ENCODE measurements around the gene TESK1. TPM values are rescaled to one million over a fixed set of nuclear protein-coding genes. Genes with fewer than 3 reads are reported as not detected.
"Not testable (repeated sequence)": the region's sequence is repeated elsewhere in the genome, so short reads cannot be mapped to it uniquely, and the experiment has no call there.

TESK1 gene
- total RNA-seq, 1 experiment from 2014 or later = 6.0 TPM

DNA sequence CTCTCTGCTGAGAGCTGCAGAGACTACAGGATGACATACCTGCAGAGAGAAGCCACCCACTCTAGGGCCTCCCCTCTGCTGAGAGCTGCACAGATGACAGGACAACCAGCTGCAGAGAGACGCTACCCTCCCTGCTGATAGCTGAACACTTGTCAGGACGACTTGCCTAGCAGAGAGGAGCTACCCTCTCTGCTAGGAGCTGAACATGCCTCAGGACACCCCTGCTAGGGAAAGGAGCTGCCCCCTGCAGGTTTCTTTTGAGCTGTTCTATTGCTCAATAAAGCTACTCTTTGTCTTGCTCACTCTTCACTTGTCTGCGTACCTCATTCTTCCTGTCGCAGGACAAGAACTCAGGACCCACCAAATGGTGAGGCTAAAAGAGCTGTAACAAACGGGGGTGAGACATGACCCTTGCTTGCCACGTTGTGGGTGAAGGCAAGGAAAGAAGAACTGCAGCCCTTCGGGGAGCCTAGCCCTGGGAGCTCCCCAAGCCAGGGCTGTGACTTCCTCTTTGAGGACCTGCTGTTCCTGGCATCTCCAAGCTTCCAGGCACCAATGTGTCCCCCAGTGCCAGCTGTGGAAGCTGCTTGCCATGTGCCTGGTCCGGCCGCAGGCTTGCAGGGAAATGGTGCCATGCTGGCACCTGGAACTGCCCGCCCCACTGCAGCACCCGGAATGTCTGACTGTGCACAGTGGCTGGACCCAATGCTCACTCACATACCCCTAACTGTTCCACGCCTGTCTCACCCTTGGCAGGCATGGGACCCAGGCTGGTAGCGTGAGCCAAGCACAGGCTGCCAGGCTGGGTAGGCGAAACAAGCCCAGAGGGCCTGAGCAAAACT is 5.1 kb upstream of the TESK1 start:
- Histone ChIP-seq H3K36me3 (replicated peaks; ENCODE audit: control insufficient read depth, insufficient read depth, low read length) (no peaks in the 10 kb centered on the region), H3K4me3 (ENCODE audit: insufficient read depth, low read depth, low read length) (no peak overlapping the region), H3K27me3 (ENCODE audit: control insufficient read depth, insufficient read depth, low read length) (no peaks in the 10 kb centered on the region)
- peak; percentile 40 for DNase-seq

DNA sequence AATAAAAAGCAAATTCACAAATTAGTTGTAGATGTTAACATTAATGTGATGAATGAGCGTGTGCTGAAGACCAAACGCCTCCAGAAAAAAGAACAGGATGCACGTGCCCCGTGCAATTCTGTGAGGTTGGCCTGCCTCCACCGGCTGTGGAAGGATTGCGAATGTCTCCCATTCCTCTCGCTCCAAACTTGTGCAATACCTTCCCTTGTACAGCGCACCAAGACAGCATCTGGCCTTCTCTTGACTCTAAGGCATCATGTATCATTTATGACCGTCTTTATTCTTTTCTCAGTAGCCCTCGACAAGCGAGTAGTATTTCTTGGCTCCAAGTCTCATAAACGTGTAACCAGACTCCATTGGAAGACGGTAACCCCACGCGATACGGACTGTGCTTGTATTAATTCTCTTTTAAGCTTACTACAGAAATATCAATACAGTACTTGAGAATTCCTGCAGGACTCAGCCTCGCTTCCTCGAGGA is 1.5 kb upstream of the TESK1 start:
- no peak for DNase-seq
- Histone ChIP-seq H3K27me3 (ENCODE audit: control insufficient read depth, insufficient read depth, low read length) (no peaks in the 10 kb centered on the region; the same call in 1 of the 2 replicates), H3K4me3 (ENCODE audit: insufficient read depth, low read depth, low read length) (peak overlapping the region; percentile 39), H3K36me3 (replicated peaks; ENCODE audit: control insufficient read depth, insufficient read depth, low read length) (peaks cover 5% of the 10 kb centered on the region)

DNA sequence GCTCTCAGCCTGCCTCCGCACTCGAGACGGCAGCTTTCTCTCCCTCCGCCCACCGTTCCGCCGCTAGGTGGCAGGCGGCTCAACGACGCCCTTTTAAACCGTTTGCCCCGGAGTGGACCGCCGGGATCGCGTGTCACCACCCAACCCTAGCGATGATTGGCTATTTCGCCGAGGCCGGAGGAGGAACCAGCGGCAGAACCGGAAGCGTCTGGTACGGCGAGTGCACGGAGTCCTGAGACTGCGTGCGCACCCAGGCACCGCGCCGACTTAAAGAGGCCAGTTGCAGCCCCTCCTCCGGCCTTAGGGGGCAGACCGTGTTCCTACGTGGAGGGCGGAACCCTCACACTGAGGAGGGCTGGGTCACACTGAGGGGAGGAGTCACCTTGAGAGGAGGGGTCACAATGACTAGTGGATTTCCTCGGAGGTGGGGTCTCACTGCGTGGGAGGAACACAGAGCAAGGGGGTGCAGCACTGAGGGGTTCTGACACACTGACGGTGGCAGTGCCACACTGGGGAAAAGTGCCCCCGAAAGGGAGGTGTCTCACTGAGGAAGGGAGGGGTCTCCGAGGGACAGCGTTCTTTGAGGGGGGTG is 980 bp upstream of the TESK1 start:
- Histone ChIP-seq H3K4me3 (ENCODE audit: insufficient read depth, low read depth, low read length) (peak overlapping the region; percentile 78), H3K27me3 (ENCODE audit: control insufficient read depth, insufficient read depth, low read length) (no peaks in the 10 kb centered on the region; the same call in 1 of the 2 replicates), H3K36me3 (replicated peaks; ENCODE audit: control insufficient read depth, insufficient read depth, low read length) (peaks cover 9% of the 10 kb centered on the region)
- DNase-seq = peak; percentile 99

DNA sequence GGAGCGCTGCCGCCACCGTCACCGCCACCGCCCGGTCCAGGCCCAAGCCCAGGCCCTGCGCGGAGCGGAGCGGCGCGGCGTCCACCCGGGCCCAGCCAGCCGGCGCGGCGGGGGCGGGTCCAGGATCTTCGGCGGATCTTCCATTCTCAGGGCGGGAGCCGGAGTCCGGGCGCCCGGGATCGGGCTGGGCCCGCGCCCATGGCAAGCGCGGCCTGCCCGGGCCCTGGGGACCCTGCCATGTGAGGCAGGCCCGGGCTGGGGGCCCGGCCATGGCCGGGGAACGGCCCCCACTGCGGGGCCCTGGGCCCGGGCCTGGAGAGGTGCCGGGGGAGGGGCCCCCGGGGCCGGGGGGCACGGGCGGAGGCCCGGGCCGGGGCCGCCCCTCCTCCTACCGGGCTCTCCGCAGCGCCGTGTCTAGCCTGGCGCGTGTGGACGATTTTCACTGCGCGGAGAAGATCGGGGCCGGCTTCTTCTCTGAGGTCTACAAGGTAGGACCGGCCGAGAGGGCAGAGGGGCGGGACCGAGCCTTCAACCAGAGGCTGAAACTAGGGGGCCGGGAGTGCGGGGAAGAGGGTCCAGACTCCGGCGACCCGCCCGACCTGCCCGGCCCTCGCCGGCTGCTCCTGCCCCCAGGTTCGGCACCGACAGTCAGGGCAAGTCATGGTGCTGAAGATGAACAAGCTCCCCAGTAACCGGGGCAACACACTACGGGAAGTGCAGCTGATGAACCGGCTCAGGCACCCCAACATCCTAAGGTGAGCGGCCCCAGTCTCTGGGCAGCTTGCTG is 482 bp downstream of the TESK1 start:
- Histone ChIP-seq H3K27me3 (ENCODE audit: control insufficient read depth, insufficient read depth, low read length) (no peaks in the 10 kb centered on the region; the same call in 1 of the 2 replicates), H3K4me3 (ENCODE audit: insufficient read depth, low read depth, low read length) (peak overlapping the region; percentile 65), H3K36me3 (replicated peaks; ENCODE audit: control insufficient read depth, insufficient read depth, low read length) (peaks cover 12% of the 10 kb centered on the region)
- peak; percentile 88 for DNase-seq

DNA sequence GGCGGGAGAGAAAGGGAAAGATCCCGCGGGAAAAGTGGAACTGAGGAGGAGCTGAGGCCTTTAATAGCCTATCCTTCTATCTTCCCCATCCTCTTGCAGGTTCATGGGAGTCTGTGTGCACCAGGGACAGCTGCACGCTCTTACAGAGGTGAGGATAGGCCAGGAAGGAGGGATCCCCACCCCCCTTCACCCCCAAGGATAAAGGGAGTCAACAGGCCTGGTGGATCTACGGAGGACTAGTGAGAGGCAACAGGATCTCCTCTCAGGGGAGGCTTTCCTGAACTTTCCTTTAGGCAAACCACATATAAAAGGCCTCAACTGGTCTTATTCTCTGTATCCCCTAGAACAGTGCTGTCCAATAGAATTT is 1.1 kb downstream of the TESK1 start:
- no peaks in the 10 kb centered on the region; the same call in 1 of the 2 replicates for H3K27me3 ChIP-seq (ENCODE audit: control insufficient read depth, insufficient read depth, low read length)
- peak; percentile 66 for DNase-seq
- peaks cover 12% of the 10 kb centered on the region for H3K36me3 ChIP-seq (replicated peaks; ENCODE audit: control insufficient read depth, insufficient read depth, low read length)
- H3K4me3 ChIP-seq (ENCODE audit: insufficient read depth, low read depth, low read length) = peak overlapping the region; percentile 65

DNA sequence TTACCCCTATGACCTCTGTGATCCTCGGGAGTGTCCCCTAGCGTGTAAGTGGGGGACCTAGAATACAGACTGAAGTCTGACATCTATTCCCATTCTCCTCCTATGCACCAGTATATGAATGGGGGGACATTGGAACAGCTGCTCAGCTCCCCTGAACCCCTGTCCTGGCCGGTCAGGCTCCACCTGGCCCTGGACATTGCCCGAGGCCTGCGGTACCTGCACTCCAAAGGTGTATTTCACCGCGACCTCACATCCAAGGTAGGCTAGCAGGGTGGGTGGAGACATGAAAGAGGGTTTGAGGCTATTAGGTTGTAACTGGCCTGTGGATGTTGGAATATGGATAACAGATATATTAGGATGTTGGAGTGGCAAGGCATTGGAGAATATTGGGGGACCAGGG is 1.7 kb downstream of the TESK1 start:
- Histone ChIP-seq H3K36me3 (replicated peaks; ENCODE audit: control insufficient read depth, insufficient read depth, low read length) (peaks cover 12% of the 10 kb centered on the region), H3K4me3 (ENCODE audit: insufficient read depth, low read depth, low read length) (no peak overlapping the region), H3K27me3 (ENCODE audit: control insufficient read depth, insufficient read depth, low read length) (no peaks in the 10 kb centered on the region; the same call in 1 of the 2 replicates)
- peak; percentile 26 for DNase-seq

DNA sequence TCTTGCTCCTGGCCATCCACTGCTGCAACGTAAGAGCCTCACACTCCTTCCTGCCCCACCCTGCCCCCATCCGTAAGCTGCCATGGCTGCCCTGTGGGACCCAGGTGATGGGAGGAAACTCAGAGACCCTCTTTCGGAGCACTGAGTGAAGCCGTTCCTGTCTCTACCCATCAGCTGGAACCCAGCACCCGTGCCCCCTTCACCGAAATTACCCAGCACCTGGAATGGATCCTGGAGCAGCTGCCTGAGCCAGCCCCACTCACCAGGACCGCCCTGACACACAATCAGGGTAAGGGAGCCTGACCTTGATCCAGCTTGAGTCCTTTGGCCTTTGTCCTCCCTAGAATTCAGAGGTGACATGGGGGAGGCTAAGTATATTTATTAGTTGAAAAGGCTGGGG is 3.2 kb downstream of the TESK1 start:
- Histone ChIP-seq H3K27me3 (ENCODE audit: control insufficient read depth, insufficient read depth, low read length) (peaks cover 1% of the 10 kb centered on the region; the same call in 1 of the 2 replicates), H3K4me3 (ENCODE audit: insufficient read depth, low read depth, low read length) (no peak overlapping the region)

DNA sequence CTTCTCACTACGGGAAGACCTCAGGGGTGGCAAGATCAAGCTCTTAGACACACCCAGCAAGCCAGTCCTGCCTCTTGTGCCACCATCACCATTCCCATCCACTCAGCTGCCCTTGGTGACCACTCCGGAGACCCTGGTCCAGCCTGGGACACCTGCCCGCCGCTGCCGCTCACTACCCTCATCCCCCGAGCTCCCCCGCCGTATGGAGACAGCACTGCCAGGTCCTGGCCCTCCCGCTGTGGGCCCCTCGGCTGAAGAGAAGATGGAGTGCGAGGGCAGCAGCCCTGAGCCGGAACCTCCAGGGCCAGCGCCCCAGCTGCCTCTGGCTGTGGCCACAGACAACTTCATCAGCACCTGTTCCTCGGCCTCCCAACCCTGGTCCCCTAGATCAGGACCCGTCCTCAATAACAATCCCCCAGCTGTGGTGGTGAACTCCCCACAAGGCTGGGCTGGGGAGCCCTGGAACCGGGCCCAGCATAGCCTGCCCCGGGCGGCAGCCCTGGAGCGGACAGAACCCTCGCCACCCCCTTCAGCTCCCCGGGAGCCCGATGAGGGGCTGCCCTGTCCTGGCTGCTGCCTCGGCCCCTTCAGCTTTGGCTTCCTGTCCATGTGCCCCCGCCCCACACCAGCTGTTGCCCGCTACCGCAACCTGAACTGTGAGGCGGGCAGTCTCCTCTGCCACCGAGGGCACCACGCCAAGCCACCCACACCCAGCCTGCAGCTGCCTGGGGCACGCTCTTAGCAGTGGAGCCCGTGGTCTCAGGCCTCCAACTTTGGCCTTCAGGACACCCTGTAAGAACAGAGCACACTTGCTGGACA is 4.1 kb downstream of the TESK1 start:
- H3K27me3 ChIP-seq (ENCODE audit: control insufficient read depth, insufficient read depth, low read length) = peaks cover 1% of the 10 kb centered on the region; the same call in 1 of the 2 replicates
- H3K36me3 ChIP-seq (replicated peaks; ENCODE audit: control insufficient read depth, insufficient read depth, low read length) = peaks cover 12% of the 10 kb centered on the region
- DNase-seq = peak; percentile 39
- no peak overlapping the region for H3K4me3 ChIP-seq (ENCODE audit: insufficient read depth, low read depth, low read length)

More for the DNA sequence above, 3.2 kb downstream of the TESK1 start:
- peaks cover 12% of the 10 kb centered on the region for H3K36me3 ChIP-seq (replicated peaks; ENCODE audit: control insufficient read depth, insufficient read depth, low read length)
- peak; percentile 13 for DNase-seq

DNA sequence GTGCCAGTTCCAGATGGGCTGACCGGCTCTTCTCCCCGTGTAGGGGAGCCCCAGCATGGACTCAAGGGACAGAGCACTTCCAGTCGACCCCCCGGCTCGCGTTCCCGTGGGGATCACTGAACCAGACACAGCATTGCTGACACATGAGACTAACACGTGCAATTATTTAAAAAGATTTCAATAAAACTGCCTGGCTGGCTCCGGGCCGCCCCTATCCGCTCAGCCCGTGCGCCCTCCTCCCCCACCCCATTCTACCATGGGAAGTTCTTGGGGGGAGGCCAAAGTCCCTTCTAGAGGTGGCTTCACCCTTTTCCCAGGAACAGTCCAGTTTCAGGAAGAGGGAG is 4.7 kb downstream of the TESK1 start:
- no peak overlapping the region for H3K4me3 ChIP-seq (ENCODE audit: insufficient read depth, low read depth, low read length)
- DNase-seq = no peak
- H3K36me3 ChIP-seq (replicated peaks; ENCODE audit: control insufficient read depth, insufficient read depth, low read length) = peaks cover 12% of the 10 kb centered on the region
- H3K27me3 ChIP-seq (ENCODE audit: control insufficient read depth, insufficient read depth, low read length) = peaks cover 4% of the 10 kb centered on the region; the same call in 1 of the 2 replicates

DNA sequence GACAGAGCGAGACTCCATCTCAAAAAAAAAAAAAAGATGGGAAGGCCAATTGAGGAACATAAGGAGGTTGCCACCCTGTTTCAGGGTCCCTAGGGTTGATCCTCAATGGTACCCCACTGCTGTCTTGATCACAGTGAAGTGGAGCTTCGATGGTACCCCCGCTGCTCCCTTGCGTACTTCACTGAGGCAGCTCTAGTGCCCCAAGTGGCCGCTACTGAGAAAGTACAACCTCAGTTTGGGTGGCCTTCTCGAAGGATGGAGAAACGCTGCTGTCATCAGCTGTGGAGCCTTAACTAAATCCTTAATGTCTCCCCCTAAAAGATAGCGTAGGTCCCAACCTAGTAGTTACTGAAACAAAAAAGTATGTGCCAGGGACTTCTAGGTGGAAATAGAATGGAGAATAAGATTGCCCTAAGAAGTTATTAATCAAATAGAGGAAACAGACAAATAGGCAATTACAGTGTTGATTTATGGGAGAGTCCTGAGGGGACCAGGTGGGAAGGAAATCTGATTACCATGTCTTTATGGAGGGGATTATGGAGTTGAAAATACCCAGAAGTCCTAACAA is 6.3 kb downstream of the TESK1 start:
- no peak overlapping the region for H3K4me3 ChIP-seq (ENCODE audit: insufficient read depth, low read depth, low read length)
- H3K27me3 ChIP-seq (ENCODE audit: control insufficient read depth, insufficient read depth, low read length) = peaks cover 15% of the 10 kb centered on the region
- H3K36me3 ChIP-seq (replicated peaks; ENCODE audit: control insufficient read depth, insufficient read depth, low read length) = peaks cover 12% of the 10 kb centered on the region
- peak; percentile 82 for DNase-seq

DNA sequence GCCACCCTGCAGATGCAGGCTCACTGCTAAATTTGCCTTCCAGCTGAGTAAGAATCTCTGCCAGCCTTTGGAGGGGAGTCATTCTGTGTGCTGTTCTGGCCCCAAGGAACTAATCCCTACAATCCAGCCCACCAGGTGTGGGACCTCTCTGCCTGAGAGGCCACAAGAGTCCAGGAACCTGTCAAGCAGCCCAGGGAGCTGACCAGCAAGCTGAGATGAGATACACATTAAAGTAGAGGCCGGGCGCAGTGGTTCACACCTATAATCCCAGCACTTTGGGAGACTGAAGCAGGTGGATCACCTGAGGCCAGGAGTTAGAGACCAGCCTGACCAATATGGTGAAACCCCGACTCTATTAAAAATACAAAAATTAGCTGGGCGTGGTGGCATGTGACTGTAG is 7.0 kb downstream of the TESK1 start:
- not testable (repeated sequence) for DNase-seq; H3K4me3 ChIP-seq (ENCODE audit: insufficient read depth, low read depth, low read length)
- Histone ChIP-seq H3K36me3 (replicated peaks; ENCODE audit: control insufficient read depth, insufficient read depth, low read length) (peaks cover 12% of the 10 kb centered on the region), H3K27me3 (ENCODE audit: control insufficient read depth, insufficient read depth, low read length) (peaks cover 23% of the 10 kb centered on the region)

DNA sequence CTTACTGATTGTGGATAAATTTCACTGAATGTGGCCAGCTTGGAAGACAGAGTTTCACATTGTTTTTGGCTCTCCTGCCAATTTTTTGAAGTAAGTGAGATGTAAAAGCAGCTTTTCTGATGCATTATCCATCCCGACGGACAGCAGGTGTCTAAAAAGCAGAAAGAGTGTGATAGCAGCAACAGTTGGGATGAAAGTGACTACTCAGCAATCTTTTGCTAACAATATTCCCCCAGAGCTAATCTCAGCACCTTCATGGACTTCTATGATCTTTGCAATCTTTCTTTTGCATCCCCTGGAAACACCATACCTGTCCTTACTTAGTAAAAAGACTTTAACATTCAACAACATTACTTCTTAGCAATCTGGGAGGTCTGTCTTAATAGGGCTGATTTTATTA is 7.8 kb downstream of the TESK1 start:
- H3K36me3 ChIP-seq (replicated peaks; ENCODE audit: control insufficient read depth, insufficient read depth, low read length) = peaks cover 10% of the 10 kb centered on the region
- DNase-seq = no peak
- no peak overlapping the region for H3K4me3 ChIP-seq (ENCODE audit: insufficient read depth, low read depth, low read length)
- H3K27me3 ChIP-seq (ENCODE audit: control insufficient read depth, insufficient read depth, low read length) = peaks cover 31% of the 10 kb centered on the region

DNA sequence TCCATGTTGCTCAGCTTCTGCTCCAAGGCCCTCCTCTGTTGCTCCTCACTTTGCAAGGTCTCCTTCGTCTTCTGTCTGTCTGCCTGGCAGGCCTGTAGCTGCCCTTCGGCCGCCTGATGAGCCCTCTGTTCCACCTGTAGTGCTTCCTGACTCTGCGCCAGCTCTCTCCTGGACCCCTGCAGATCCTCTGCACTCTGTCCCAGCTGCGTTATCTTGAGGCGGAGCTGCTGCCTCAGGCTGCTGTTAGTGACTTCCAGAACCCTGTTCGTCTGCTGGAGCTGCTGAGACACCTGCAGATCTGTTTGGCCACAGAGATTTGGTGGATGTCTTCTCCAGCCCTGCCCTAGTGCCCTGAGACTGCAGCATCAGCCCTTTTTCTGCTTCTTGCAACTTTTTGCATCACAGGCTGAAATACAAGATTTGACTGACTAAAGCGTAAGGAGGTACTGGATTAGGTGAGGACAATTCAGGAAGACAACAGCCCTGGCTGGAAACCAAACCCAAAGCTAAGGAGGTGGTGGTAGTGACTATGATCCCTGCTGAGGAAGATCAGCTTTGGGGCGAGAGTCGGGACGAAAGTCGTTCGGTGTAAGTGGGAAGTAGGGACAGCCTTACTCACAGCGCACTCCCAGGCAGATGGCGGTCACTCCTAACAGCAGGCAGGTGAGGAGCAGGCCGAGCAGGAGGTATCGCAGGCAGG is 11.1 kb downstream of the TESK1 start:
- peaks cover 39% of the 10 kb centered on the region for H3K27me3 ChIP-seq (ENCODE audit: control insufficient read depth, insufficient read depth, low read length)
- peak; percentile 34 for DNase-seq

More for the DNA sequence above, 11.1 kb downstream of the TESK1 start:
- H3K4me3 ChIP-seq (ENCODE audit: insufficient read depth, low read depth, low read length) = peak overlapping the region; percentile 57; the same call in 1 of the 2 replicates
- no peaks in the 10 kb centered on the region for H3K36me3 ChIP-seq (replicated peaks; ENCODE audit: control insufficient read depth, insufficient read depth, low read length)

Data from H7 (cell line).